ENCODE results near the gene KCNJ1. TPM values are rescaled to one million over a fixed set of nuclear protein-coding genes. Genes with fewer than 3 reads are reported as not detected.

Gene KCNJ1
- total and polyA plus RNA-seq, 10 of the 15 experiments (the other 5 are each of a cell fraction or from before 2014, with no cell fraction given): not detected

- TF ChIP-seq PBX3 (IDR thresholded peaks at IDR 0.05; ENCODE audit: insufficient replicate concordance, low read depth, low read length): peak; percentile 69
These were observed 31.2 kb downstream of the KCNJ1 start (continued) for GRCh38 chr11:128835741-128836430.

GRCh38 chr11:128834157-128834556, 32.9 kb downstream of the KCNJ1 start:
- ATAC-seq (no peak), FAIRE-seq (no peak), DNase-seq (ENCODE audit: low read depth, low spot score) (no peak)
- no peak overlapping the region for H3K27ac ChIP-seq (ENCODE audit: control insufficient read depth, insufficient read depth)
- ChIA-PET POLR2A (no interaction called here), CTCF (interaction anchor here (5.0 to 9.1 kb wide), 2 partner anchors 15 to 76 kb away, joined by 89 to 123 read pairs; no protein-coding TSS in a partner anchor), RAD21 (ENCODE audit: unreplicated experiment) (no interaction called here), SMC1A (ENCODE audit: uncharacterized antibody, unreplicated experiment) (interaction anchor here (1.3 kb wide), 1 partner anchor 14 kb away, joined by 3 read pairs; no protein-coding TSS in a partner anchor)
- no peak overlapping the region for H3K4me2 ChIP-seq (ENCODE audit: control insufficient read depth, insufficient read depth)
- in situ Hi-C loops (cut with MboI) (loop anchor here (5.0 to 25.0 kb wide), 2 partner anchors 197 to 667 kb away; no protein-coding TSS in a partner anchor), intact Hi-C loops (cut with micrococcal nuclease; ENCODE audit: unreplicated experiment) (loop anchor here (5.0 to 10.0 kb wide), 3 partner anchors 142 to 677 kb away; partner anchors contain the start of gene FLI1)
- H3K9ac ChIP-seq (ENCODE audit: control insufficient read depth, insufficient read depth, low read length): no peak overlapping the region
- no peak overlapping the region for H3K4me3 ChIP-seq
- no TSS peak for BruUV-seq (replicated peaks)
- no peak overlapping the region for H2AFZ ChIP-seq (ENCODE audit: control insufficient read depth, low read depth, low read length)
- 0% methylated on average over 1 of the region's 2 CpGs for WGBS (ENCODE audit: insufficient coverage, insufficient replicate concordance, low lambda C conversion rate, missing lambda C conversion rate)
- H3K79me2 ChIP-seq (ENCODE audit: control insufficient read depth, insufficient read depth, low read length): no peaks in the 10 kb centered on the region
- no peaks in the 10 kb centered on the region for H3K27me3 ChIP-seq (replicated peaks in 1 of 2; ENCODE audit: control insufficient read depth in 2 of 2, insufficient read depth in 2 of 2, low read length in 1 of 2)
- H3K4me1 ChIP-seq (ENCODE audit: control insufficient read depth, insufficient read depth, low read length): peaks cover 27% of the 10 kb centered on the region
- no peaks in the 10 kb centered on the region for H3K36me3 ChIP-seq (ENCODE audit: control insufficient read depth in 2 of 2, insufficient read depth in 2 of 2, low read length in 1 of 2)
- no peaks in the 10 kb centered on the region for H3K9me3 ChIP-seq (replicated peaks; ENCODE audit: control insufficient read depth, insufficient read depth, low read length)
- H4K20me1 ChIP-seq (ENCODE audit: control insufficient read depth, insufficient read depth): no peaks in the 10 kb centered on the region
- TF ChIP-seq MEF2A (IDR thresholded peaks at IDR 0.05; ENCODE audit: insufficient read depth, low read depth, low read length) (no peak), SIN3A (IDR thresholded peaks at IDR 0.05; ENCODE audit: low read depth, low read length) (no peak), HDAC2 (IDR thresholded peaks at IDR 0.05) (no peak), SREBF1 (IDR thresholded peaks at IDR 0.05; ENCODE audit: low read length) (no peak), ZNF217 (IDR thresholded peaks at IDR 0.05) (no peak), BMI1 (IDR thresholded peaks at IDR 0.05; ENCODE audit: borderline replicate concordance) (no peak), RELB (IDR thresholded peaks at IDR 0.05; ENCODE audit: low read depth) (no peak), SREBF2 (IDR thresholded peaks at IDR 0.05; ENCODE audit: low read length) (no peak), EED (IDR thresholded peaks at IDR 0.05; ENCODE audit: low read depth) (no peak), ASH2L (IDR thresholded peaks at IDR 0.05; ENCODE audit: borderline replicate concordance, low read depth) (no peak), JUNB (IDR thresholded peaks at IDR 0.05) (no peak), HSF1 (IDR thresholded peaks at IDR 0.05; ENCODE audit: low read depth, low read length) (no peak), GATAD2B (conservative IDR thresholded peaks at IDR 0.05; ENCODE audit: low read depth) (no peak), E4F1 (IDR thresholded peaks at IDR 0.05; ENCODE audit: borderline replicate concordance, partially characterized antibody) (no peak), MEF2B (IDR thresholded peaks at IDR 0.05; ENCODE audit: partially characterized antibody, poor library complexity, severe bottlenecking) (no peak)

All from GM12878 (cell line).